Measurements from ENCODE around the gene GMPS. TPM values are rescaled to one million over a fixed set of nuclear protein-coding genes. Genes with fewer than 3 reads are reported as not detected.

The GMPS gene
- total and polyA plus RNA-seq, 2 of the 13 experiments (the other 11 are each of a cell fraction or from before 2014, with no cell fraction given) = 29.6 to 85.5 TPM

GRCh38 chr3:155949453-155950217, 79.2 kb downstream of the GMPS start:
- CTCF ChIA-PET (ENCODE audit: low intra/inter-chr PET ratio, low total read pairs) = no interaction called here

More at GRCh38 chr3:155949453-155950217, 79.2 kb downstream of the GMPS start:
- in situ Hi-C loops (cut with HindIII; ENCODE audit: extremely low pct_ligation_motif_present, low pct_unique_long_range_greater_than_20kb) (loop anchor here (25.0 kb wide), 1 partner anchor 587 kb away; no protein-coding TSS in a partner anchor), intact Hi-C loops (cut with micrococcal nuclease; ENCODE audit: unreplicated experiment) (no loop called here)
- no peaks in the 10 kb centered on the region for H3K27me3 ChIP-seq (ENCODE audit: control insufficient read depth in 1 of 2, insufficient read depth in 2 of 2, low read length in 2 of 2)
- no peak overlapping the region for H3K27ac ChIP-seq (ENCODE audit: extremely low read length, insufficient read depth, low read length)
- no peak overlapping the region for H3K9ac ChIP-seq (ENCODE audit: insufficient read depth, low read depth, low read length)
- no peaks in the 10 kb centered on the region for H4K20me1 ChIP-seq (ENCODE audit: insufficient read depth, low read length)
- no TSS peak for BruUV-seq (replicated peaks)
- POLR2A ChIA-PET = no interaction called here
- H3K79me2 ChIP-seq (ENCODE audit: insufficient read depth, low read length) = no peaks in the 10 kb centered on the region
- FAIRE-seq (no peak), ATAC-seq (peak; percentile 19; the same call in 2 of the 3 replicates), DNase-seq (ENCODE audit: low spot score) (no peak)
- H3K9me3 ChIP-seq (ENCODE audit: low read length) = peaks cover 12% of the 10 kb centered on the region; the same call in 1 of the 2 replicates
- WGBS (ENCODE audit: low lambda C conversion rate) = 93% methylated on average over 8 of the region's 8 CpGs
- H3K4me2 ChIP-seq (ENCODE audit: low read depth, low read length) = no peak overlapping the region
- H2AFZ ChIP-seq (ENCODE audit: low read length) = no peak overlapping the region
- H3K4me1 ChIP-seq (ENCODE audit: insufficient read depth, low read length) = no peaks in the 10 kb centered on the region
- H3K36me3 ChIP-seq (replicated peaks in 1 of 2; ENCODE audit: control insufficient read depth in 1 of 2, insufficient read depth in 2 of 2, low read length in 2 of 2) = no peaks in the 10 kb centered on the region
- H3K4me3 ChIP-seq (replicated peaks in 1 of 3; ENCODE audit: insufficient read depth in 1 of 3, low read depth in 2 of 3, low read length in 3 of 3) = no peak overlapping the region
- TF ChIP-seq ZNF691 (CRISPR knock-in tag; IDR thresholded peaks at IDR 0.05; ENCODE audit: borderline replicate concordance, low read depth) (no peak), SRSF9 (IDR thresholded peaks at IDR 0.05; ENCODE audit: borderline replicate concordance, insufficient read depth, low read depth, low read length, poor library complexity, severe bottlenecking) (no peak), ZSCAN21 (CRISPR knock-in tag; IDR thresholded peaks at IDR 0.05; ENCODE audit: borderline replicate concordance) (no peak), RBM22 (optimal IDR thresholded peaks at IDR 0.05; ENCODE audit: low read length) (no peak), ZNF678 (CRISPR knock-in tag; IDR thresholded peaks at IDR 0.05) (no peak)
- TF ChIP-seq, protein P1, sequence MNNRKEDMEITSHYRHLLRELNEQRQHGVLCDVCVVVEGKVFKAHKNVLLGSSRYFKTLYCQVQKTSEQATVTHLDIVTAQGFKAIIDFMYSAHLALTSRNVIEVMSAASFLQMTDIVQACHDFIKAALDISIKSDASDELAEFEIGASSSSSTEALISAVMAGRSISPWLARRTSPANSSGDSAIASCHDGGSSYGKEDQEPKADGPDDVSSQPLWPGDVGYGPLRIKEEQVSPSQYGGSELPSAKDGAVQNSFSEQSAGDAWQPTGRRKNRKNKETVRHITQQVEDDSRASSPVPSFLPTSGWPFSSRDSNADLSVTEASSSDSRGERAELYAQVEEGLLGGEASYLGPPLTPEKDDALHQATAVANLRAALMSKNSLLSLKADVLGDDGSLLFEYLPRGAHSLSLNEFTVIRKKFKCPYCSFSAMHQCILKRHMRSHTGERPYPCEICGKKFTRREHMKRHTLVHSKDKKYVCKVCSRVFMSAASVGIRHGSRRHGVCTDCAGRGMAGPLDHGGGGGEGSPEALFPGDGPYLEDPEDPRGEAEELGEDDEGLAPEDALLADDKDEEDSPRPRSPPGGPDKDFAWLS (CRISPR knock-in tag; IDR thresholded peaks at IDR 0.05; ENCODE audit: borderline replicate concordance) = no peak
- TF ChIP-seq, protein P2, sequence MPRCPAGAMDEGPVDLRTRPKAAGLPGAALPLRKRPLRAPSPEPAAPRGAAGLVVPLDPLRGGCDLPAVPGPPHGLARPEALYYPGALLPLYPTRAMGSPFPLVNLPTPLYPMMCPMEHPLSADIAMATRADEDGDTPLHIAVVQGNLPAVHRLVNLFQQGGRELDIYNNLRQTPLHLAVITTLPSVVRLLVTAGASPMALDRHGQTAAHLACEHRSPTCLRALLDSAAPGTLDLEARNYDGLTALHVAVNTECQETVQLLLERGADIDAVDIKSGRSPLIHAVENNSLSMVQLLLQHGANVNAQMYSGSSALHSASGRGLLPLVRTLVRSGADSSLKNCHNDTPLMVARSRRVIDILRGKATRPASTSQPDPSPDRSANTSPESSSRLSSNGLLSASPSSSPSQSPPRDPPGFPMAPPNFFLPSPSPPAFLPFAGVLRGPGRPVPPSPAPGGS (CRISPR knock-in tag; IDR thresholded peaks at IDR 0.05) = no peak
- TF ChIP-seq, protein P3, sequence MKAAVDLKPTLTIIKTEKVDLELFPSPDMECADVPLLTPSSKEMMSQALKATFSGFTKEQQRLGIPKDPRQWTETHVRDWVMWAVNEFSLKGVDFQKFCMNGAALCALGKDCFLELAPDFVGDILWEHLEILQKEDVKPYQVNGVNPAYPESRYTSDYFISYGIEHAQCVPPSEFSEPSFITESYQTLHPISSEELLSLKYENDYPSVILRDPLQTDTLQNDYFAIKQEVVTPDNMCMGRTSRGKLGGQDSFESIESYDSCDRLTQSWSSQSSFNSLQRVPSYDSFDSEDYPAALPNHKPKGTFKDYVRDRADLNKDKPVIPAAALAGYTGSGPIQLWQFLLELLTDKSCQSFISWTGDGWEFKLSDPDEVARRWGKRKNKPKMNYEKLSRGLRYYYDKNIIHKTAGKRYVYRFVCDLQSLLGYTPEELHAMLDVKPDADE (CRISPR knock-in tag; IDR thresholded peaks at IDR 0.05) = no peak
